COLO668 (cell line): ENCODE results near the gene ATP6V1C2.
"Not testable (repeated sequence)": the region's sequence is repeated elsewhere in the genome, so short reads cannot be mapped to it uniquely, and the experiment has no call there.

Experiments used
- DNase-seq: peaks from one replicate; lab custom pipeline; 2025; ENCODE audit not compliant: unreplicated experiment; lab: John Stamatoyannopoulos, UW

Gene ATP6V1C2

DNA sequence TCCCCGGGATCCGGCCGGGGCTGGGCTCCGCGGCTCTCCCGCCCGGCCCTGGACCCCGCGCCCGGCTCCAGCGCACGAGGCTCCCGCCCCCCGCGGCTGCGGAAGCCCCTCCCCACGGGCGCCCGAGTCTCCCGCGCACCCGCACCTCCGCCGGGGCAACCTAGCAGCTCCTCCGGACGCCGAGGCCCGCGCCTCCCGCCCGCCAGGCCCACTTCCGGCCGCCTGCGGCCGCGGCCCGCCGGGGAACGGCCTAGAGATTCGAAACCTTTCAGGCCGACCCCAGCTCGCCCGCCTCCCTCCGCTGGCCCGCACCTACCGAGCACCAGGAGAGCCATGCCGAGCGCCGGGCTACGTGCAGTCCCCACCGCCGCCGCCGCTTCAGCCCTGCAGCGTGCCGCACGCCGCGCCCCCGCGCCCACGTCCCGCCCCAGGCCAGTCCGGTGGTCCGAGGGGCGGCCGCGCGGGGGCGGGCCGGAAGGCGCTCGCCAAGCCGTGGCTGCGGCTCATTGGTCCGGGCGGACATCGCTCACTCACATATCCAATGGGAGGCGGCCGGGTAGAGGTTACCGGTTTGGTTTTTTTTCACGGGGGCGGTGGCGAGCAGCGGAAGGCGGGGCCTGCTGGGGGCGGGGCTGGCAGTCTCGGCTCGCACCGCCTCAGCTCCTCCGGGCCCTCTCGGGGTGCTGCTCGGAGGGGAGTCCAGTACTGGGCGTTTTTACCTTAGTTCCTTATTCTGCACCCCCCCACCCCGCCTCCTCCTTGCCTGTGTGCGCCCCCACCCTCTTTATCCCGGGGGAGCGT is 91.1 kb downstream of the ATP6V1C2 start, which contains the start of gene PDIA6:
Gene PDIA6 (minus strand): TSS at position 424 of the 801 bp plus-strand sequence. CDS start 89 bp downstream, at position 335.
- DNase-seq, result peak; percentile 97

DNA sequence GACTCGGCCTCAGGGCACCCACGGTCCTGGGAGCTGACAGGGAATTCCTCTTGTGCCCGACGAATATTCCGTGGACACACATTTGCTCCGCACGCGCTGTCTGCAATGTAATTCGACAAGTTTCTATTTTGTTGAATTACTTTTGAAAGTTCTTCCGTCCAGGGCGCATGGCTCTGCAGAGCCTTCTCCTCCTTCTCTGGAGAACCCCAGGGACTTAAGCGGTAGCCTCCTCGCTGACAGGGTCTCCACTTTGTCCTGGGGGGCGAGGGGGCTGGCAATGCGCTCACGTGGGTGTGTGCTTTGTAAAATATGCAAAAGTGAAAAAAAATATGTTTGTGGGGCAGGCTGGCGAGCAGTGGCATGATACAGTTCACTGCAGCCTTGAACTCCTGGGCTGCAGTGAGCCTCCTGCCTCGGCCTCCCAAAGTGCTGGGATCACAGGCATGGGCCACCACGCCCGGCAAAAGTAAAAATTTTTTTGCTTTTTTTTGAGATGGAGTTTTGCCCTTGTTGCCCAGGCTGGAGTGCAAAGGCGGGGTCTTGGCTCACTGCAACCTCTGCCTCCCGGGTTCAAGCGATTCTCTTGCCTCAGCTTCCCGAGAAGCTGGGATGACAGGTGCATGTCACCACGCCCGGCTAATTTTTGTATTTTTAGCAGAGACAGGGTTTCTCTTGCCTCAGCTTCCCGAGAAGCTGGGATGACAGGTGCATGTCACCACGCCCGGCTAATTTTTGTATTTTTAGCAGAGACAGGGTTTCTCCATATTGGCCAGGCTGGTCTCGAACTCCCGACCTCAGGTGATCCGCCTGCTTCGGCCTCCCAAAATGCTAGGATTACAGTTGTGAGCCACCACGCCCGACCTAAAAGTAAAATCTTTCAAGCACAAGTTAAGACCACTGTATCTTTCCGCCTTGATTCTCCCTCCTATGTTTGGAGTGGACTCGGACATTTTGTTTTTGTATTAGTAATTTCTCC is 92.0 kb downstream of the ATP6V1C2 start:
- not testable (repeated sequence) for DNase-seq

DNA sequence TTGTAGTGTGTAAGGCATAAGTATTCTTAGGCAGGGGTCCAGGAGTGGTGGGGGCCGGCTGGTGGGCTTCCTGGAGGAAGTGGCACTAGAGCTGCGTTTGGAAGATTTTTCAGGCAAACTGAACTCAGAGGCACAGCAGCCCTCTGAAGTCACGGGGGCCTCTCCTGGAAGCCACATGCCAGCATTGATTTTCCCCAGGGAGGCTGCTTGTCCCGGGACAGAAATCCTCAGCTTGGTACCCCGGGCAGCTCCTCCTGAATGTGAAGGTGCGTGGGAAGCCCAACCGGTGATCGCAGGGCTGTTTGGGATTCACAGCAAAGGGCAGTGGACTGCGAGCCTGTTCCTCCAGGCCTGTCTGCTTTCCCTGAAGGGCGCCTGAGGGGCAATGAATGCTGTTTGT is 92.7 kb downstream of the ATP6V1C2 start:
- no peak for DNase-seq

DNA sequence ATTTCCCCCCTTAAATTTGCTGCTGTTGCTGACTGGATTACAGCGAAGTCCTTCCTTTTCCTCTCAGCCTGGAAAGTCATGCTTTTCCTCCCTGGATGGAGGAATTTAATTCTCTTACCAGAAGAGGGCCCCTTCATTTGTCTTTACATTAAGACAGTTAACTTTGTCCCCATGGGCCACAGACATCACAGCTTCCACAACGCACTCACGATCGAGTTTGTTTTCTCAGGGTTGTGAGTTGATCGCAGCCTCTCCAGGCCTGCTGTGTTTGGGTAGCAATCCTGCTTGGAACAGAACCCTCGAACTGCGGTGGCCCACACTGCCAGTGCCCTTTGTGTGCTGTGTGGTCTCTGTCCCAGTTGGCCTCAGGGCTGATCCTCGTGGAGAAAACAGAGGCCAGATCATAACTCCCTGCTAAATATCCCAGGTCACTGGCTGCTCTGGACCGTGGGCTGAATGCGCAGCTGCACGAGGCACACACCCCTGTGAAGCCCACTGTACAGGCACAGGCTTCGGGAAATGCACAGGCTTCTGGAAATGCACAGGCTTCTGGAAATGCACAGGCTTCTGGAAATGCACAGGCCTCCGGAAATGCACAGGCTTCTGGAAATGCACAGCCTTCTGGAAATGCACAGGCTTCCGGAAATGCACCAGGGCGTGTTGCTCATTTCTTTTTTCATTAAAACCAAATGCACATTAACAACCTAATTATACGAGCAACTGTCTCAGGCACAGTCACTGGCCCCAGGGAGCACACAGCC is 93.3 kb downstream of the ATP6V1C2 start:
- no peak for DNase-seq

DNA sequence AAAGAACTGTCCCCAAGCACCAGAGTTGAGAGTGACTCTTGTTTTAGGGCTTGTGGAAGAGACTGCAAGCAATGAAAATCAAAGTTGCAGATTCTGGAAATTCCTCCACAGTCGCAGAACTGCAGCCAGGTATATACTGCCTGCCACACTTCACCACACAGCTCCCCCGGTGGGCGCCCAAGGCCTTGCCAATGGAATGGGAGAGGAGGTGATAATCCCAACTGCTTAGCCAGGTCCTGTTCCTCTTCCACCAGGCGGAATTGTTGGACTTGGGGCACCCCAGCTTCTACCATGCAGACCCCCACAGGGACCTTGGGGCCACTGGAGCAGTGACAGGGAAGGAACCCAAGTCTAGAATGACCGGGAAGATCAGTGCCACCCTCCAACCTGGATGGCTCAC is 96.0 kb downstream of the ATP6V1C2 start:
- peak; percentile 20 for DNase-seq

- DNase-seq, result not testable (repeated sequence)
Measured at GRCh38 chr2:10818305-10818704, 96.9 kb downstream of the ATP6V1C2 start.

DNA sequence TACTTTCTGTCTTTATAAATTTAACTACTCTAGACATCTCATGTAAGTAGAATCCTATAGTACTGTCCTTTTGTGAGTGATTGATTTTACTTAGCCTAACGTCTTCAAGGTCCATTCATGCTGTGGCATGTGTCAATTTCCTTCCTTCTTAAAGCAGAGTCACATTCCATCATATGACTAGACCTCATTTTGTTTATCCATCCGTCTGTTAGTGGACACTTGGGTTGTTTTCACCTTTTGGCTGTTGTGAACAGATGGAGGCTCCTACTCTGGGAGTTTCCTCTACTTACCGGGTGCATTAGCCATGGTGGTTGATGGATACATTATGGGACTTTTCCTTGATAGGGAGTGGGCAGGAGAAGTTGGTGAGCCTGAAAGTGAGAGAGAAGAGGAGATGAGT is 97.6 kb downstream of the ATP6V1C2 start:
- DNase-seq, result no peak

DNA sequence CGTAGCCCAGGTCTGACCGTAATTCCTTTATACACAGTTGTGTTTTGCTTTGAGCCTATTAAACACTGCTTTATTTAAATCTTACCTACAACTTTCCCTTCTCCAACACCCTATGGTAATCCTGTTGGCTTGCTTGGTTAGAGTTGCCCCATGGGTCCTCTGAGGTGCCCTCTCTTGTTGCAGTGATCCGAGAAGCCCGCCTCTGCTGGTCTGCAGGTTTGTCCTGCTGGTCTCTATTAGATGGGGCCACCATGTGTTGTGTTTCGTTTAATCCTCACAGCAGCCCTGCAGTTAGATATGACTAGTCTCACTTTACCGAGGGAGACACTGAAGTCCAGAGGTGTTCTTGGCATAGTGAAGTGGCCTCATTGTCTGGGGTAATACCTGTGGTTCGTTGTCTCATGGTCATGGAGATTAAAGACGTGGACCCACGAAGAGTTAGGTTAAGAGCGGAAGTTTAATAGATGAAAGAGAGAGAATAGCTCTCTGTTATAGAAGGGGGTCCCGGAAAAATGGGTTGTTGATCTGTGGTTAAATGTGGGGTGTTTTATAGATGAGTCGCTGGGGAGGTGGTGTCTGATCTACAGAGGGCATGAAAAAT is 98.4 kb downstream of the ATP6V1C2 start:
- no peak for DNase-seq

DNA sequence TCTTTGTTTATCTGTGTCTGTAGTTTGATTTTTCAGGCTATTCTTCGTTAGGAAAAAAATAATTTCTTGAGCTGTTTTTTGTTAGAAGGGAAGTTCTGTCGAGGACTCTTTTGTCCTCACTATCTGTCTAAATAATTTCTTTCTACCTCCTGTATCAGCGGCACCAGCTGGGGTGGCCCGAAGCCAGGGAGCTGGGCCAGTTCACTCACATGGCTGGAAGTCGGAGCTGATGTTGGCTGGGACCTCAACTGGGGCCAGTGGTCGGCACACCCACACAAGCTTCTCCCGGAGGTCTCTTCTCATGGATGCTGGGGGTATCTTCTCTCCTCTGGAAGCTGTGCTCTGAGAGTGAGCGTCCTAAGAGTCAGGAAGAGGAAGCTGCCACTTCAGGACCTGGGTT is 99.1 kb downstream of the ATP6V1C2 start:
- DNase-seq, result no peak

DNA sequence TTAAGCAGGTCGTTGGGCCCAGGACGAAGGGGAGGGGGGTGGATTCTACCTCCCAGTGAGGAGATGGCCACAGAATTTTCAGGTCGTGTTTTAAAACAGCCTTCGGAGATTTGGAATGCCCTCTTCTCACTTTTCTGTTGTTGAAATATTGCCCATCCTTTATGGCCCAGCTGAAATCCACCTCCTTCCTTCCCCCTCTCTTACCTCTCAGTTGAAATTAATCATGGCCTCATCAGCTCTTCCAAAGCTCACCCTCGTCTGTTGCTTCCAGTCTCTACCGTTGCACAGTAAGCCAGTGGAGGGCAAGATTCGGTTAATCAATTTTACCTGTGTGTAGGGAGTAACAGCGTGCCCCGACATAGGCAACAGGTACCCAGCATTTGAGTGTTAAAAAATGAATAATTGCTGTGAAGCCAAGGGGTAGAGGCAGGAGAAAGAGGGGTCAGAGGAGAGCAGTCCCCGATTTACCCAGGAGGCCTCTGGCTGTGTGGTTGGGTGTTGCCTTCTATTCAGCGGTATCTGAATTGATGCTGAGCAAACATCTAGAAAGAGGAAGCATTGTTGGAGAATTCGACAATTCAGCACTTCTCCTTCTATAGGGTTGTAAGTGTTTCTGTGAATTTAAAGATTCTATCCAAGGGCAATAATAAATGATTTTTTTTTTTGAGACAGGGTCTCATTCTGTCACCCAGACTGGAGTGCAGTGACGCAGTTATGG is 99.7 kb downstream of the ATP6V1C2 start:
- no peak for DNase-seq

- DNase-seq, result no peak
Measured at GRCh38 chr2:10824191-10824590, 102.8 kb downstream of the ATP6V1C2 start.

DNA sequence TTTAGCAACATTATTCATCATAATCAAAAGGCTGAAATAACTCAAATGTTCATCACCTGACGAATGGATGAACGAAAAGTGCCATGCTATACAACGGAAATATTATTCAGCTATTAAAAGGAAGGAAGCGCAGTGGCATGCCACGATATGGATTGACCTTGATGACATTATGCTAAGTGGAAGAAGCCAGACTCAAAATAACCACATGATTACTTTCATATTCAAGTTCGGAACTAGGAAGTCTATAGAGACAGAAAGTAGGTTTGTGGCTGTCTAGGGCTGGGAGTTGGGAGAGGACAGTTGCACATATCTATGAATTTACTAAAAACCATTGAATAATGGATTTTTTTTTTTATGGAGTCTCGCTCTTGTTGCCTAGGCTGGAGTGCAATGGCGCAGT is 104.6 kb downstream of the ATP6V1C2 start:
- no peak for DNase-seq

GRCh38 chr2:10826625-10827024 is 105.2 kb downstream of the ATP6V1C2 start:
- DNase-seq, result no peak

- no peak for DNase-seq
Measured at GRCh38 chr2:10828346-10828745, 106.9 kb downstream of the ATP6V1C2 start.

DNA sequence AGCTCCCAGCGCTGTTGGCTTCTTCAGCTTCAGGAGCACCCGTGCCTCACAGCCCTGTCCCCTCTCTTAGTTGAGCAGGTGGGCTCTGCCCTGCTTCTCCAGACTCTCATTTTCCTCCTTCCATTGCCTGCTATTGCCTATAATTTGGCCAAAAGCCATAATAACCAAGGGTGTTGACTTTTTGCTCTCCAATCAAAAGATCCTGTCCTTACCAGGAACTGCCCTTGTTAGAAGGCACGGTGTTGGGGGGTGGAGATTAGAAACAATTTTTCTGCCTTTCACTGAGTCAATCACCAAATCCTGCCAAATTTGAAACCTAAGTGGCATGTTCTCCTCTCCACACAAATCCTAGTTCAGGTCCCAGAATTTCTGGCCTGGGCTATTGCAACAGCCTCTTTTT is 107.9 kb downstream of the ATP6V1C2 start:
- no peak for DNase-seq

- no peak for DNase-seq
Measured at GRCh38 chr2:10830203-10830602, 108.8 kb downstream of the ATP6V1C2 start.

GRCh38 chr2:10830641-10831399 is 109.4 kb downstream of the ATP6V1C2 start:
- no peak for DNase-seq

DNA sequence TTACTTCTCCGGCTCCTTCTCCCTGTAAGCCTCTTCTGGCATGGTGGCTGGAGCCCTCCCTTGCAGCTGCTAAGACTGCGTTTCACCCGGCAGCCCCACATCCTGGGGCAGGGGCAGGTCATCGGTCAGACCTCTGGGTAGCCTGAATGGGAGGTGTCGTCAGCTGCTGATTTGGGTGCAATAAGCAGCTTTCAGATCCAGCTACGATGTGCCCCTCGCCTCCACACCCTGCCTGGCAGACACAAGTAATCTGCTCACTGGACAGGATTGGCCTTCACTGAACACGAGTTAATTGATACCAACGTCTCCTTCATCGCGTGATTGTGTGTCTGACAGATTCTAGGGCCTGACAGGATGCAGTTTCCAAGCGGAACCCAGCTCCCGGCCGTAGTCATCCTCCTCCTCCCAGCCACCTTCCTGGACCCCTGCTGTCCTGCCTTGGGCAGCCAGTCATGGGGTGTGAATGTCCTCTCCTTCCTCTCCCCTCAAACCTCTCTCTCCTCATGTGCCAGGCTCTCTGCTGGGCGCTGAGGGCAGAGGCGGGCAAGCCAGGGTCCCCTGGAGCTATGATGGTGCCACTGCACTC is 110.1 kb downstream of the ATP6V1C2 start:
- DNase-seq, result no peak
